Activated T-cell treated with anti-CD3 and anti-CD28 coated beads for 24 hours (primary cell): Measurements from ENCODE around the gene CCDC197.

Experiments used
- DNase-seq: peaks from one replicate; pipeline ENCODE4 v3.0.0-alpha.2; 2020; ENCODE audit warnings: low read depth

Gene CCDC197

DNA sequence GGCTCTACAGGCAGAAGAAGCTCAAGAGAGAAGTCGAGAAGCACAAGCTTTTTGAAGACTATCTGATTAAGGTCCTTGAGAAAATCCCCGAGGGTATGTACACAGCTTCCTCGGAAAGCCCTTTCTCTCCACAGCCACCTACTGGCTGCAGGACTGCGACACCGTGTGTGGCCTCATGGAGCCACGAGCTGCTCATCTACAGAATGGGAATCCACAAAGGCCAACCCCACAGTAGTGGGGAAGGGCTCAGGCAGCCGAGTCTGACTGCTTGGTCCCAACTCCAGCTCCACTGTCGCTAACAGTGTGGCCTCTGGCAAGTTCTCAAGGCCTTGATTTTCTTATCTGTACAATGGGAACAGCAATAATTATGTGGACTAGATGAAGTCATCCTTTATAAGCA, 2.5 kb downstream of the CCDC197 start:
- DNase-seq, result no peak

DNA sequence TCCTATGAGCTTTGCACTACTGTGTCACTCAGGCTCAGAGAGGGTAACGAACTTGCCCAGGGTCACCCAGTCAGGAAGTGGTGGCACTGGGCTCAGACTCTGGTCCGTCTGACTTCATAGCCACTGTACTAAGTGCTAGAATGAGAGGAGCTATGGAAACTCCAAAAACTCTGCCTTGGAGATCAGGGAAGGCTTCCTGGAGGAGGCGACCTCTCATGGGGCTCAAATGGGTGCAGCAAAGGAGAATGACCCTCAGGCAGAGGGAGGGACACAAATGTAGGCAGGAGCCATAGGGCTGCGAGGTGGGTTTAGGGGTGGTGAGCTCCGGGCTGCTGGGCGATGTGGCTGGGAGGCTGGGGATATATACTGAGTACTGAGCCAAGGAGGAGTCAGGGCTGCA, 3.2 kb downstream of the CCDC197 start:
- DNase-seq, result no peak

DNA sequence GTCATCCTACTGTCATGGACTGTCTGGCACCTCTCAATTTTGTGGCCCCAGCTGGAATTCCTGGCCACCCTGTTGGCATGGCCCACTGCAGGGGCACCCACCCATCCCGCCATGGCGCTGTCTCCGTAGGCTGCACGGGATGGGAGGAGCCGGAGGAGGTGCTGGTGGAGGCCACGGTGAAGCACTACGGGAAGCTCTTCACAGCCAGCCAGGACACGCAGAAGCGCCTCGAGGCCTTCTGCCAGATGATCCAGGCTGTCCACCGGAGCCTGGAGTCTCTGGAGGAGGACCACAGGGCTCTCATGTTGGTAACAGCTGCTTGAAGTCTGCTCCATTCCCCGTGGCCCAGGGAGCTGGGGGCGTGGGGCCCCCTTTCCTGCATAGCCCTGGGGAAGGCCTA, 3.9 kb downstream of the CCDC197 start:
- no peak for DNase-seq

DNA sequence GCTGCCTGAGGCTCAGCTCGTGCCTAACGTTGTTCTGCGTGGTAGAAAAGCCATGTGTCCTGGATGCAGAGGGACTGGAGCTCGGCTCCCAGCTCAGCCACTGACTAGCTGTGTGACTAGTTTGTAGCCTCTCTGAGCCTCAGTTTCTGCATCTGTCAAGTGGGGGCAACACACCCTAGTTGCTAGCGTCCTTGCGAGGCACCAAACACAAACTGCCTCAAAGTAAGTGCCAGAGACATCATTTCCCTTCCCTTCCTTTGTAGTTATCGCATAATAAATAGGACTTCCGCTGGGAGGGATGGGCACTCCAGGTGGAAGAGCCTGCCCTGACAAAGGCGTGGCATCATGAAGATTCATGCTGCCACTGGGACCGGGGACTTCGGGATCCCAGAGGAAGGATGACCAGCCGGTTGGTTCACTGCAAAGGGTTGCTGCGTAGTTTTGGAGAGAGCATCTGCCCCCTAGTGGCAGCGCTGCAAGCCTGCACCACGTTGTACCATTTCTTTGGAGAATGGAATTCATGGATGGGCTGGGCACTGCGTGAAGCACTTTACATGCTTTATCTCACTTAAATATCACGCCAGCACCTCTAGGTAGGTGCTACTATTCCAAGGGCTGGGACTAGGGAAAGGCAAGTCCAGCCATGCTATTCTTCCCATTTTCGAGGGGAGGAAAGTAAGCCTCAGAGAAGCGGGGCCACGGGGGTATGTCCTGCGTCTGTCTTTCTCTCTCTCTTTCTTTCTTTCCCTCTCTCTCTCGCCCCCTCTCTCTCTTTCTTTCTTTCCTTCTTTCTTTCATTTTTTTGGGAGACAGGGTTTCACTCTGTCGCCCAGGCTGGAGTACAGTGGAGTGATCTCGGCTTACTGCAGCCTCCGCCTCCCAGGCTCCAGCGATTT, 4.6 kb downstream of the CCDC197 start:
- peak; percentile 58 for DNase-seq

DNA sequence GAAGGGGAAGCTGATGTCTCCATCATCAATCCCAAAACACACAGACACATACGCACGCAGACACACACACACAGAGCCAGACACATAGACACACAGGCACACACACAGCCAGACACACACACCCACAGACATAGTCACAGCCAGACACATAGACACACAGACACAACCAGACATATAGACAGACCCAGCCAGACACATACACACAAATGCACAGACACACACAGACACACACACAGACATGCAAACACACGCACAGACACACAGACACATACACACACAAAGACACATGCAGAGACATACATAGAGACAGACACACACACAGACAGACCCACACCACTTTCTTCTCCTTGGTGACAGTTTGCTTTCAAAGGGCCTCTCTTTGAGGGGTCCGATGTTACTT, 6.3 kb downstream of the CCDC197 start:
- no peak for DNase-seq

DNA sequence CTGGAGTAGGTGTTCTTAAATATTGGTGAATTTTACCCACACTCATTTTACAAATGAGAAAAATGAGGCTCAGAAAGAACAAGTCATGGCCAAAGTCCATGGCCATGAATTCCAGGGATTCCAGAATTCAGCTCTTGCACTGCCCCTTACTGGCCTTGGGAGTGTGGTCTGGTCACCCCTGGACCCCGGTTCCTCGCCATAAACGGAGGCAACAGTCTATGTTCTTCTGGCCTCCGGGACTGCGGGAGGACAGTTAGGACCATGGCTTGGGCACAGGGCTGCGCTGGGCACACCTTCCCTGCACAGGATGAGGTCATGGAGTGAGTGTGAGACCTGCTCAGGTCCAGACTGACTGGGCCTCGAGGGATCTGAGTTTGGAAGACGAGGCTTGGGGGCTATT, 6.9 kb downstream of the CCDC197 start:
- DNase-seq, result no peak

DNA sequence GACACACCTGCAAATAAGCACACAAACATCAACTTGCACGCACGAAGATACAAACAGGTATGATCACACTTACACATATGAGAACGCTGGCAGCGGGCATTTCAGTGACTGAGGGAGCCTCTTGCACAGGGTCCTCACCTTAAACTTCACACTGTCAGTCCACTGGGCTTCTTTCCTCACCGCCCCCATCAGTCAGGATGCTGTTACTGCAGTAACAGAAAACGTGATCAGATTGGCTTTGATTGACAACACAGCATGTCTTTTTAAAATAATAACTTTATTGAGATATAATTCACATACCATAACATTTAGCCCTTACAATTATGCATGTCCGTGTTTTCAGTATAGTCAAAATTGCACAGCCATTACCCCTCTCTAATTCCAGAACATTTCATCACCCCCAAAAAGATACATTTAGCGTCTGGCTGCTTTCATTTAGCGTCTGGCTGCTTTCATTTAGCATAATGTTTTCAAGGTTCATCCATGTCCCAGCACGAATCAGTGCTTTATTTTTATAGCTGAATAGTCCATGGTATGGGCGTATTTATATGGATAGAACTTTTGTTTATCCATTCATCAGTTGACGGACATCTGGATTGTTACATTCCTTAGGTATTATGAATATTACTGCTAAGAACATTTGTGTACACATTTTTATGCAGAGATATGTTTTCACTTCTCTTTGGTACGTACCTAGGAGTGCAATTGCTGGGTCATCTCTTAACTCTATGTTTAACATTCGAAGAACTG, 8.4 kb downstream of the CCDC197 start:
- DNase-seq, result no peak

DNA sequence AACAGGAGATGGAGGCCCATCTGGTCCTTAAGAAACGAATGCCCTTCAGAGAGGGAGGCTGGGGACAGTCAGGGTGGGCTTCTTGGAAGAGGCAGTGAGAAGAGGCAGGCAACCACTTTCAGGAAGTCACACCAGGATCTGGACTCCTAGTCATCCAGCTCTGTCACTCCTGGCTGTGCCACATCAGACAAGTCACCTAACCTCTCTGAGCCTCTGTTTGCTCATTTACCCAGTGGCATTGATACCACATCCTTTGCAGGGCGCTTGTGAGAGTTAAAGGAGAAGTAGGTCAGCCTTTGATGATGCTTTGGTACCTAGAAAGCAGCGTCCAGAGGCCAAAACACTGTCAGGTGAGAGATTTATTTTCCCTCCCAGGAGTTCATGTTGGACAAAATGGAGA, 11.1 kb downstream of the CCDC197 start:
- no peak for DNase-seq

DNA sequence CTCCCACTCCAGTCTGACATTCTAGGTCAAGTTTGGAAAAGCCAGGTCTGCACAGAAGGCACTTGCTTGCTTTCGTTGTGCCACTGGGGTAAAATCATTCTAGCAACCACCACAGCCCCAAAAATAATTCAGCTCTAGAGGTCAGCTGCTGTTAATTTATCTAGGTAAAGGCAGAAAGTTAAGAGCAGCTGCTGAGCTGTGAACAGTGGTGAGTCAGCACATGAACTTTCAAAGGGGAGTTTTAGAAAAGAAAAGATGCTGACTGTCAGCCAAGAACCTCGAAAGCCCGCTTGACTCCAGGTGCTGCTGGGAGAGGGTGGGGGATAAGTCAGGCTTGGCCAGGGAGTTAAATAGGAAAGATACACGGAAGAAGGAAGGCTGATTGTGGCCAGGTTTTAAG, 12.7 kb downstream of the CCDC197 start:
- no peak for DNase-seq

DNA sequence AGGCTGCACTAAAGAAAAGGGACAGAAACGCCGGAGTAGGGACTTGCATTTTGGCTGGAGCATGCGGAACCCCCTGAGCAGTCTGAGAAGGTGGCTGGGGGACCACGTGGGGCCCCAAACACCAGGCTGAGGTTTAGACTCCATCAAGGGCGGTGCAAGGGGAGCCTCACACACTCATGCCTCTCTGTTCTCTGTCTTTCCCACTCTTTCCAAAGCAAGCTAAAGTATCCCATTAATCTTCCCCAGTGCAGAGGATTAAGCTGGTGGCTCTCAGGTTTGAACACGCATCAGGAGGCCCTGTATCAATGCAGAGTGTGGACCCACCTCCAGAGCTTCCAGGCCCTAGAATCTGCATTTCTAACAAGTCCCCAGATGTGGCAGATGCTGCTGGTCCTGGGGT, 13.5 kb downstream of the CCDC197 start:
- DNase-seq, result no peak

DNA sequence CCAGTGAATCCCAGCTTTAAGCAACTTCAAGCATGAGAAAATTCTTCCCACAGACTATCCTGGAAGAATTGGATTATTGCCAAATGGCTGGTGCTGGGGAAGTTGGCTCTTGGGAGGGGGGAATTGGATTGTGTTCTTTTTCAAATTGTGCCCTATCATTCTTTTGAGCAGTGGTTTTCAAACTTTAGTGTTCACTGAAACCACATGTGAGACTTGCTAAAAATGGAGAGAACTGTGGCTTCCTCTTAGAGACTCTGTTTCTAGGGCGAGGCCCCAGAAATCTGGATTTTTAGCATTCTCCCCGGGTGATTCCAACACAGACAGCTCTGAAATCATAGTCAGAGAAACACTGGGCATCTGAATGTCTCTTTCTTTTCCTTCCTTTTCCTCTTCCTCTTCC, 14.7 kb downstream of the CCDC197 start:
- no peak for DNase-seq

DNA sequence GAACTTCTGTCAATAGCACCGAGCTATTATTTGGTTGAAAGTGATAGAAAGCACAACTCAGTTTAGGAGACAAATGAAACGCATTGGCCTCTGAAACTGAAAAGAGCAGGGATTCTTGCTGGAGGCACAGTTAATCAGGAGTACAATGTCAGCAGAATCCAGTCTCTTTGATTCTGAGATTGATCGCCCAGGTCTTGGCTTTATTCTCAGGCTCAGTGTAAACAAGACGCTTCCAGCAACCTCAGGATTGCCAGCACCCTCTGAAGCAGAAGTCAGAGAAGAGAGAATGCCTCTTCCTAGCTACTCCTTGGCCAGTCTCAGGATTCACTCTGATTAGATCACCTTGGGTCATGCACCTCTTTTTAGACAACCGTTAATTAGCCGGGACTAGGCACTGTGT, 17.3 kb downstream of the CCDC197 start:
- DNase-seq, result no peak

DNA sequence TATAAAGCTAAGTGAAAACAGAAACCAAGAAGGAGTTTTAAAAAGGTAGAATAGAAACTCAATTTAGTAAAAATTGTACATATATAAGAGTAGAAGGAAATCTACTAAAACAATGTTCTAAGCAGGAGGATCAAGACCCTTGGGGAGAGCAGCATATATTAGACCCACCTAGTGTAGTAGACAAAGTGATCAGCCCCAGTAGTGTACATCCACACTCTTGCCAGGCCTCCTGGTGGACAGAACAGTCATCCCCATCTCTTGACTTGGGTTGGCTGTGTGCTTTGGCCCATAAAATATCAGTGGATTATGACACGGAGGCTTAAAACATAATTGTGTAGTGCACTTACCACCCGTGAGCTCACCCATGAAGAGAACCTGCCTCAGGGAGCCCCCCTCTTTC, 18.1 kb downstream of the CCDC197 start:
- DNase-seq, result no peak

DNA sequence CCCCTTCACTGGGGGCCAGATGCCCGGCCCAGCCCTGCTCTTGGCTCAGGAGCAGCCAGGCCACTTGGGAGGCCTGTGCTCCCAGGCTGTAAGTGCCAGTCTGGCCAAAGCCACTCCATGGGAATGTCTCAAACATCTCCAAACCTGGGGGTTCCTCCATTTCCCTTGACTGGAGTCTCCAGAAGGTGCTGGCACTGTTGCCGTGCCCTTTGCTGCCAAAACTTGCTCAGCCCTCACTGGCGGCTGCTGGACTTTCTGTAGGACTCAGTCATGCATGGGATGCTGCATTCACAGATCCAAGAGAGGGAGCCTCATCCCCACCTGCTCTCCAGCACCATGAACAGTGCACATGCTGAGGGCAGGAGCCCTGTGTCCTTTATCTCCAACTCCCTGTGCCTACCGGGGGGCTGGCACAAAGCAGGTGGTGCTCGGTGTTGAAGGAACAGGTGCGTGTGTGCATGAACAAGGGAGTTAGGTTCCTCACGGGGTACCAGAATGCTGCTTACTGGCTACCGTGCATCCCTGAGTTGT, 19.4 kb downstream of the CCDC197 start:
- DNase-seq, result no peak

DNA sequence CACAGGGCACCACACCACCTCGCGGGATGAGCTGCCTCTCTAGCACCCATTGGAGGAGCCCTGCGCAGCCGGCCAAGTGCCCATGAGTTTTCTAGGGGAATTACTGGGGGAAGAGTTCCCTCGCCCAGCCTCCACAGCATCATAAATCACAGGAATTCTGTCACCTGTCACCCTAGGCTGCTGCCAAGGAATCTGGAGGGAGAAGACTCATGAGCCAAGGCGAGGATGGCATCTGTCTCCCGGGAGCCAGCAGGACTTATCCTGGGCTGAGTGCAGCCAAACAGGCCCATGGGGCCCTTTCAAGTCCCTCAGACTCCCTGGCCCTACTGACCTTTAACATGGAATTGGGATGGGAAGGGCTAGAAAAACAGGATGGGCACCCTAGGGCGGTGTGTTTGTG, 21.2 kb downstream of the CCDC197 start:
- DNase-seq, result no peak

DNA sequence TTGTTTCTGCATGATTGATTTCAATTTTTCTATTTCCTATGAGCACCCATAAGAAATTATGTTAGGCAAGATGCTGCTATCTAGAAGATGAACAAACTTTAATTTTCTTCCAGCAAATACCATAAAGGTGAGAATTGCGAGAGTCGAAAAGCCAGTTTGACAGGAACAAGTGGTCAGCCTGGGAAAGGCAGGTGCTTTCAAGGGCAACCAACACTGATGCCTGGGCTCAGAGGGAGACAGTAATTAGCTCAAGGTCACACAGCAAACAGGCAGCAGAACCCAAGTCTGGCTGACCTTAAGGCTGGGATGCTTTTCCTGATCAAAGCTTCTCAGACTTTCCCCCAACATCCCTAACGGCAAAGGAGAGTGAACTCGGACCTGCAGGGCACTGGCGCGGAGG, 22.2 kb downstream of the CCDC197 start:
- no peak for DNase-seq

DNA sequence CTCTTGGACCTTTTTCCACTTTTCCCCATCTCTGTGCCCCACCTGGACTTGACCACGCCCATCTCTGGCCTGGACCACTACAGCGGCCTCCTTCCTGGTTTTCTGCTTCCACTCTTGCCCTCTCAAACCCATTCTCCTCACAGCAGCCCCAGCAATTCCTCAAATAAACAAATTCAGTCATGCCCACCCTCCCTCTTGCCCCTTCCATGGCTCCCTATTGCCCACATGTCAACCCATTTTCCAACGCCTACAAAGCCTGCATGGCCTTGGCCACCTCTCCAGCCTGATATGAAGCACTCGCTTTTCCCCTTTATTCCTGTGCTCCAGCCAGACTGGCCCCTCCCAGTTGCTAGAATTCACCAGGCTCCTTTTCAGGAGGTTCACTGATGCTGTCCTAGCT, 23.2 kb downstream of the CCDC197 start:
- no peak for DNase-seq

DNA sequence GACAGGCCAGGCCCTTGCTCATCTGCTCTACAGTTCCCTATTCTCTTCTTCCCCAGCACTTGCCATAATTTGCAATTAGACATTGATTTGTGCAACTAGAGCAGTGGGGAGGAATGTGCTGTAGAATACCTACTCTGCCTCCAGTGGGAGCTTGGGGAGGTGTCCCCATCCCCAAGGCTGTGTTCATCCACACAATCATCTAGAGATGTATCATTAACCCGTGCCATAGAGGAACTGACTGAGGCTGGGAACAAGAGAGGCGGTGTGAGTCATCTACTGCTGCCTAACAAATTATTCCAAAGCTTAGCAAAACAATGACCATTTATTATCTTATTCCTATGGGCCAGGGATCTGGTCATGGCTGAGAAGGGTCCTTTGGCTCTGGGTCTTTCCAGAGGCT, 23.9 kb downstream of the CCDC197 start:
- no peak for DNase-seq

DNA sequence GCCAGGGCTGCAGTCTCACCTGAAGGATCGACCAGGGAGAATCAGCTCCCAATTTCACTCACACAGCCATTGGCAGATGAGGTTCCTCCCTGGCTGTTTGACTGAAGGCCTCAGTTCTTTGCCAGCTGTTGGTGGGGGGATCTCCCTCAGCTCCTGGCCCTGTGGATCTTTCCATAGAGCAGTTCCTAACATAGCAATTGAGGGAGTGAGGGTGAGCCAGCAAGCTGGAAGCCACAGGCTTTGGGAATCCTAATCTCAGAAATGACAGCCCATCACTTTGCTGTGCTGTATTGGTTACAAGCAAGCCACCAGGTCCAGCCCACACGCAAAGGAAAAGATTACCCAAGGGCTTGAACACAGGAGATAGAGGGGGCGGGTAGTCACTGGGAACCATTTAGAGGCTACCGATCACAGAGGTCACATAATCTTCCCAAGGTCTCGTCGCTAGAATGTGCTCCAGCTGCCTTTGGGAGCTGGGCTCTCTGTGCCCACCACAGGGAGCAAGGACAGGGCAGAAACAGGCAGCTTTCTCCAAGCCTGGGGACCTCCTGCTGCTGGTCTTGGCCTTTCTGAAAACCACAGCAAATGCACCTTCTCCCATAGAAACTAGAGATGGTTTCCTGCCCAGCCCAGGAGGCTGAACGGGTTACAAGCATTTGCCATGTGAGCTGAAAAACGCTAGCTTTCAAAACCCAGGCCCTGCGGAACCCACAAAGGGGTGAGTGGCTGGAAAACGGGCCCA, 24.5 kb downstream of the CCDC197 start:
- no peak for DNase-seq

DNA sequence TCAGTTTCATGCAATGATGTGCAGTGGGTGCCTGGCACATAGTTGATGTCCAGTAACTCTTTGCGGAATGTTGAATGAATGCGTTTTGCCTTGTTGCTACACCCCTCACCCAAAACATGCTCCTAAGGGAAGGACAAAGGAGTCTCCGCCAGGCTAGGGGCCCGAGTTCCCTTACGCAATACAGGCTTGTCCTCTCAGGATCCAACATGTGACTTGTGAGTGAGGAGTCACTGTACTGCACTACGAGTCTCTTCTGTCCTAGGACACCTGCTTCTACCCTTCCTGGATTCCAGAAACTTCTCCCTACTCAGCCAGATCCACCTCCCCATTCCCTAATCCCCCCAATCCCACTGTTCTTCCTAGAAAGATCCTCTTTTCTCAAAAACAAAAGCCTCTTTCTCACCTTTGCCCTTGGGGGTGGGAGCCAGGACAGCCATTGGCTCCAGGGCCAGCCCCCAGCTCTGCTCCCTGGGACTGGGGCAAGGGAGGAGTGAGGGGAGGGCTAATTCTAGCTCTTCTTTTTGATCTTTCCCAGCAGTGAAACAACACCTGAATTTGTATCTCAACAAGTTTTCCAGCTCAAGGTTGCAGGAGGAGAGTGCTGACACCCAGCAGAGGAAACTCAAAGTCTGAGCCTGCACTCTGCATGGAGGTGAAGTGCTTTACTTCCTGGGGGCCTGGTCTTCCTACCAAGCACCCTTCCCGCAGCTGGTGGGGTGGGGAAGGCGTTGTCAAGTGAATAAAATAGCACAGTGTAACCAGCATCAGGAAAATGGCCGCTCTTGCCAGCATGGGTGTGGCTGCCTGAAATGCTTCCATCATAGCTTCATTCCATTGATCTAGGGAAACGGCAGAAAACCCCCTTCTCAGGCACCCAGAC, 25.7 kb downstream of the CCDC197 start:
- DNase-seq, result no peak

DNA sequence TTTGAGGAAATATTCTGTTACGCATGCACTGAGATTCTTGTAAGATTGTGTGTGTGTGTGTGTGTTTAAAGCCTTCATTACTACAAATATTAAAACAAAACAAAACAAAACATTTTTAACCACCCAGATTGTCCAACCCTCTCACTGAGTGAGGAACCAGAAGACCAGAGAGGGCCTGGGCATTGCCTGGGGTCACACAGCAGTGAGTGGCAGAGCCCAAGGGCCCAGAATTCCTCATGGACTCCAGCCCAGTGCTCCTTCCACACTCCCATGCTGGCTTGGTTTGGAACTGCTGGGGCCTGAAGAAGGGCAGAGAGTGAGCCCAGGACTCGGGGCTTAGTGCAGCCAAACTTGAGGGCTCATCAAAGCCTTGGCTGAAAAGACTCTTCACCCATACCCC, 27.4 kb downstream of the CCDC197 start:
- DNase-seq, result no peak

DNA sequence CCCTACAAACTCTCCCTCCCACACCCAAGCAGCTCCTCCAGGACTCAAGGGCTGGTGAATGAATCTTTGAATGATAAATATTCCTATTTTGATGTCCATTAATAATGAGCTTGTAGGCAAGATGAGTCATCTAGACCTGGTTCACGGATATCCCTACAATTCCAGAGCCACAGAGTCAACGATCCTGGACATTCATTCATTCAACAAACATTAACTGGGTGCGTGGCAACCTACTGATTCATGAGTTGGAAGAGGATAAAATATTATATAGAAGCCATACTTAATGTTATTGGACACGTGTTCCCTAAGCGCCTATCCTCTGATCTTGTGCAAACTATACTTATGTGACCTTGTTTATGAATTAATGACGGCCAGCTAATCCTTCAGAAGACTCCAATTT, 28.6 kb downstream of the CCDC197 start:
- no peak for DNase-seq
